HG02973 (cell line): ENCODE results near the gene TARS3.
"Not testable (repeated sequence)": the region's sequence is repeated elsewhere in the genome, so short reads cannot be mapped to it uniquely, and the experiment has no call there.

Source experiments
- ATAC-seq: cut with Tn5 transposase; IDR thresholded peaks from one replicate; pipeline ENCODE4 v1.9.1; 2021; ENCODE audit warnings: moderate library complexity; ENCODE audit not compliant: unreplicated experiment

Gene TARS3

DNA sequence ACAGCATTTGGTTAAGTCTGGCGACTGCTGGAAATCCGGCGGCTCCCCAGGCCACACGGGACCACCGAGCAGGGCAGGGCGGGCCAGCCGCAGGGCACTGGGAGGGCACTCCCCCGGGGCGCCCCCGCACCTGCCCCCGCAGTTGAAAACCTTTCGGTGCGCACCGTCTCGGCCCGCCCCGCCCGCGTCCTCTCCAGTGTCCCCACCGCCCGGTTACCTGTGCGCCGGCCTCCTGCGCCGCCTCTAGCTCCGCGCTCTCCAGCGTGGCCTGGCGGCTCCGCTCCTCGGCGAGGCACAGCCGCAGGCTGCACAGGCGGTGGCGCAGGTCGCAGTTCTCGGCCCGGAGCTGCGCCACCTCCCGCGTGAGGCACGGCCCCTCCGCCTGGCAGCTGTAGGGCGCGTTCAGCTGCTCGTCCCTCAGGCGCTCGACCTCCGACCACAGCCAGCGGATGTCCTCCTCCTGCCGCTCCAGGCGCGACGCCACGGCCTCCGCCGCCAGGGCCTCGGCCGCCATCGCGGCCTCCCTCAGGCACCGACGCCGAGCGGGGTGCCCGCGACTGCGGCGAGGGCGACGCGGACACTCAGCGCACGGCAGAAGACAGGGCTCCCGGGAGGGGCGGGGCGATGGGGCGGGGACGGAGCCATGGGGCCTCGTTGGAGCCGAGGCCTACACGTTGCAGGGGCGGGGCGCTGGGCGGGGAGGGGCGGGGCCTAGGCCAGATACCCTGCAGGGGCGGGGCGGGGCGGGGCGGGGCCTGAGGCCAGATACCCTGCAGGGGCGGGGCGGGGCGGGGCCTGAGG is at the start of gene TARS3:
TARS3 (minus strand) TSS at position 600 of the 801 bp plus-strand sequence; CDS start at position 514, 86 bp downstream.
- ATAC-seq = peak; percentile 82

DNA sequence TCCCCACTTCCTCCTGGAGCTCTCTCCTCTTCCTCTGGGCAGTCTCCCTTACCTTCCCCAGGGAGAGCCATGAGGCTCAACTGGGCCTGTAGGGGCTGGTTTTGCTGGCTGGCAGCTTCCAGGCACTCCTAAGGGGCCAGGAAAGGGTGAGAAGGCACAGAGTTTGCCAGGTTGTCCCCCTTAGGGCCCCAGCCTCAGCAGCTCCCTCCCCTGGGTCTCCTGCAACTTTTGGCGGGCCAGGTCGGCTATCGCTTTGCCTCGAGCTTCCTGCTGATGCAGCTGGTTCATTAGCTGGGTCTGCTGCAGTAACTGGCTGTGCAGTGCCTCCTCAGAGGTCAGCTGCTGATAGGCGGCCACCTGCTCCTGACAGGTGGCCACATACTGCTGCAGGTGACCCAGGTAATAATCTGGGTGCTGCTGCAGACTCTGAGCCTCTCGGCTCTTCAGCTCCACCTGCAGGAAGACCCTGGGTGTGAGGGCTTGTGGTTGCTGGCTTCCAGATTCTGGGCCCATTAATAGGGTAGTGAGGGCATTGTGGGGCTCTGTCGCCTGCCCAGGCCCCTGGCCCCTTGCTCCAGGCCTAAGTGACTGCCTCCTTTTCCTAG is 49.3 kb upstream of the TARS3 start:
- no peak for ATAC-seq

DNA sequence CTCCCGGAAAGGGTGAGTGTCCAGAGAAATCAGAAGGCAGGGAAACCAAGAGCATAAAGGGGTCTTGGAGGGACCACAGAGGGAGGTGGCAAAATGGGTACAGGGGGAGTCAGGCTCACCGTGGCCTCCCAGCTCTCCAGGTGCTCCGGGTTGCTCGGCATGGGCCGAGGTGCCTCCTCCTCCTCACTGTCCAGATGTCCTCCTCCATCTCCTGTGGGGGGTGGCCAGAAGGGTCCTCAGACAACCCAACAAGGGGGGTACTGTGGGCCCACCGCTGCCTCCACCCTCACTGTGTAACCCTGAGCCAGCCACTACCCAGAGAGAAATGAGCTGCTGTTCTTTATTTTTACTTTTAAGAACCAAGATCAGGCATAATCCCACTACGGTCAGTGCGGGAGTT is 48.6 kb upstream of the TARS3 start:
- ATAC-seq = no peak

DNA sequence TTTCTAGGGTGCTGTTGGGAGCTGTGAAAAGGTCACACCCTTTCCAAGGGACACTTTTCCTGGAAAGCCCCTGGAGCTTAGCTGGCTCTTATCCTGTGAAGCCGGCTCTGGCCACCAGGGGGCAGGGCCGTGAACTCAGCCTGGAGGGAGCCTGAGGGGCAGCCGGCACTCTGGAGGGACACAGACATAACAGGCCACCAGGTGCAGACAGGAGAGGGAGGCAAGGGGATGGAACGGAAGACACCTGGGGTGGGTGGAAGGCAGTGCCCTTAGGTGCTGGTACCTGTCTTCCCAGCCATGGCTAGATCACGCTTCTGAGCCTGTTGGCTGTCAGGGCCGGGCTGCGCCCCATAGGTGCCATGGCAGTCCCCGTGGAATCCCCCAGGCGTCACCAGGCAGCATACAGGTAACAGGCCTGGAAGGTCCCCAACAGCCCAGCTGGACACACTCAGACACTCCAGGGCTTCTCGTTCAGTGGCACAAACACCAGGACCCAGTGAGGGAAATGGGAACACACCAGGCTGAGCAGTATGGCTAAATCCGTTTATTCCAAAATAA is 42.9 kb upstream of the TARS3 start:
- not testable (repeated sequence) for ATAC-seq

DNA sequence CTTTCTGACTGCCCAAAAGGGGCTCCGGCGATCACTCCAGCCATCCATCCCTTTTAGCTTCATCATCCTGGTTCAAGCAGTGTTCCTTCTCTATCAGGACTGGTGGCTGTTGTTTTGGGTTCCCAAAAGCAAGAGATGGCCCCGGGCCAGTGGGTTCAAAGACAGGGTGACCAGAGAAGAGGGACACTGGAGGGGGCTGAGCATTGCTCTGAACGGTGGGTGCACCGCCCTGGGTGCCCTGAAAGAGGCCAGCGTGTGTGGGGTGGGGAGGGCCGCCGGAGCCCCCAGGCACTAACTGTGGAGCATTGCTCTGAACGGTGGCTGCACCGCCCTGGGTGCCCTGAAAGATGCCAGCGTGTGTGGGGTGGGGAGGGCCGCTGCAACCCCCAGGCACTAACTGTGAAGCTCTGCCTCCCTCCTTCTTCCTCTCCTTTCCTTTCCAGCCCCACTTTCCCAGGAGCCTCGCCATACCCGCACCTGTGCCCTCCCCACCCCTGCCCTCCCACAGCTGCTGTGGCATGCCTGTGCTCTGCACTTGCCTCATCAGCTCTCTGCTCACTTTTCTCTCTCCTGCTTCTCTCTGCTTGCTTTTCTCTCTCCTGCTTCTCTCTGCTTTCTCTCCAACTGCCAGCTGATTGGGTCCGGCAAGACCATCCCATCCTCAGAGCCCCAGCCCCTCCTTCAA is 41.6 kb upstream of the TARS3 start:
- ATAC-seq = no peak

DNA sequence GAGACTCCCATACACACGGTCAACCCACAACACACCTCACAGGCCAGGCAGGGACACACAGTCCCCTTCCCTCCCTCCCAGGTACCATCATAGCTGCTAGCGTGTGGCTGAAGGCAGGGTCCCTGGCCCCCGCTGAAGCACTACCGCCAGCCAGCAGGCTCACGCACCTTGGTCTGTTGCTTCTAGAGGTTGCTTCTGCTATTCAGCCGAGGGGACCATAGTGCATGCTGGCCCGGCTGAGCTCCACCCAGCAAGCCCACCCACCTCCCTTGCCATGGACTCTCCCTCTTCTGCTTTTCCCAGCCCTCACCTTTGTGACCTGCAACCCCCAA is 41.0 kb upstream of the TARS3 start:
- not testable (repeated sequence) for ATAC-seq

DNA sequence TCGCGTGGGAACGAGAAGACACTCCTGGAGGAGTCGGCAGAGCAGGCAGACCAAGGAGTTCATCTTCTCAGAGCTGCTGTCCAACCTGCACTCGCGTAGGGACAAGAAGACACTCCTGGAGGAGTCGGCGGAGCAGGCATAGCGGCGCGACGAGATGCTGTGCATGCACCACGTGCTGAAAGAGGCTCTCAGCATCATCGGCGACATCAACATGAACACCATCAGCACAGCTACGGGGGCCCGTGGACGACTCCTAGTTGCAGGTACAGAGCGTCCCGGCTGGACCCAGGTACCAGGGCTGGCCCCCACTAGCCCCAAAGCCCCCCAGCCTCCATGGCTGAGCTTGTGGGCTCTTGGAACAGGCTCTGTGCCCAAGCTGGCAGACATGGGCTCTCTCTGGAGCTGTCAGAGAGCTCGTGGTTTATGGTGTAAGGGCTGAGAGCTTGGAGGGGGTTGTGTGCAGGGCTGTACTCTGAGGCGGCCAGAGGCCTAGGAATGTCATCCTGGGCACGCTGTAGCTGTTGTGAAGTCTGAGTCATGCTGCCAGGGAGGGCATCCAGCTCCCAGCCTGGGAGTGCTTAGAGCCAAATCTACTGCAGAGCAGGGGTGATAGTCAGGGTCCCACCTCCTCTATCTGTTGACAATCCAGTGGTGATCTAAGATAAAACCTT is 40.5 kb upstream of the TARS3 start:
- ATAC-seq = not testable (repeated sequence)

DNA sequence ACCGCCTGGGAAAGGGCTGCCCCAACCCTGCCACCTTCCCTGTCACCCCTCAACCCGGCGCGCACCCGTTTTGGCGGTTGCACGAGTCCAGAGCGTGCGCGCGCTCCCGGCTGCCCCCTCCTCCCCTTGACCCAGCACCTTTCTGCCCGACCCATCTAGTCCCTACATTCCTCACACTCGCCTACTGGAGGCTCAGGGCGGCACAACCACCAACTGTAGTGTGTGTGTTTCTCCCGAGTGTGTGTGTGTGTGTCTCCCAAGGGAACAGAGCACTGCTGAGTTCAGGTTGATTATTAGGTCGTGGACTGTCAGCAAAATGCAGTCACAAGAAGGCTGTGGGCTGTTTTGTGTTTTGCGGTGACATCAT is 22.4 kb upstream of the TARS3 start:
- peak; percentile 26 for ATAC-seq

DNA sequence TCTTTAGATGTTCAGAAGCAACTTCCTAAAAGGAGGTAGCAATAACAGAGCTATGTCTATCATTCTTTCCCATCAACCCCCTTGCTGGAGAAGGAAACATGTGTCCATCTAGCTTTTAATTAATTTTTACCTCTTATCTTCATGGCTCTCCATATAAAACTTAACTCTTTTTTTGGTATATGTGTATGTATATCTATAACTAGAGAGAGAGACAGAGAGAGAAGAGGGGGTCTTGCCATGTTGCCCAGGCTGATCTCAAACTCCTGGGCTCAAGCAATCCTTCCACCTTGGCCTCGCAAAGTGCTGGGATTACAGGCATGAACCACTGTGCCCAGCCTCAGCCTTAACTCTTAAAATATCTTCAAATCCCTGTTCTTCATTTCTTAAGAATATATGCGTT is 10.6 kb upstream of the TARS3 start:
- not testable (repeated sequence) for ATAC-seq

DNA sequence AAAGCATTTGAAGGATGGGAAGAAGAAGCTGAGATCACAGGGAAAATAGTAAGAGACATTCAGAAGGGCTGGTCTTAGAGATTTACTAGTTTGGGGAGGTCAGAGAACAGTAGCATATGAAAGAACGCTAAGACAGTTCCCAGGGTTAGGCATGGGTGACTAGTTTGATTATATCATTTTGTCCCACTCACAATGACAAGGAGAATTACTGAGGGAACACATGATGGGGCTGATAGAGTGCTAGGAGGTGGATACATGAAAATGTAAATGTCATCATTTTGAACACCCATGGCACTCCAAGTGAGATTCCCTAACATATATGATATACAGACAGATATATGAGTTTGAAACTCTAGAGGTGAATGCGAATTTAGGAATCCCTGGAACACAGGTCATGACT is 9.3 kb upstream of the TARS3 start:
- no peak for ATAC-seq

DNA sequence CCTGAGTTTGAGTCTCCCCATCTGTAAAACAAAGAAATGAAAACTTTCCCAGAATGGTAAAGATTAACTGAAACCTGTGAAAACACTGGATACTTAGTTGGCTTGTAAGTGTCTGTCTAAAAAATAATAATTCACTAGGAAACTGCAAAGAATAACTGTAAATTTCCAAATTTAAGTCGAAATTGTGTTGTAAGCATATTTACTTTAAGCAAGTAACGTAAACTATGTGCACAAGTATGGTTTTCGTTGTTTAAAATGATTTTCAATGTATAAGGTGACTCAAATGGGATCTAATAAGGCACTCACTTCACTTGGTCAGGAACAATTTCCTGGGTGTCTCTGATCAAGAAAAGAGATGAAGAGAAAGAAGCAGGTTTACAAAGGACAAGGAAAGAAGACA is 8.5 kb upstream of the TARS3 start:
- no peak for ATAC-seq

DNA sequence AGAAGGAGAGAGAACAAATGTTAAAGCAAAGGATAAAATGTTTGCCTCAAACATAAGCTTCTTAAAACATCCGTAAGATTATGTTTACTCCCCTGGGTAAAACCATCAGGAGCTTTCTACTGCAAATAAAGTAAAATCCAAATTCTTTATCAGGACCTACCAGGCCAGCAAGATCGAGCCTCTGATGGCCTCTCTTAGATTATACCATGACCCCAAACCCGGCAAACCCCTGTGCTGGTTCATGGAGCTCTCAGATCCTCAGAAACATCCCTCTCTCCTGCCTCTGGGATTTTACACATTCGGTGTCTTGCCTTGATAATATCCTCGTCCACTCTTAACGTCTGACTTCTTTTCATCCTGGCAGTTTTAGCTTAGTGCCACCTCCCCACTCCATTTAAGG is 7.5 kb upstream of the TARS3 start:
- ATAC-seq = no peak

DNA sequence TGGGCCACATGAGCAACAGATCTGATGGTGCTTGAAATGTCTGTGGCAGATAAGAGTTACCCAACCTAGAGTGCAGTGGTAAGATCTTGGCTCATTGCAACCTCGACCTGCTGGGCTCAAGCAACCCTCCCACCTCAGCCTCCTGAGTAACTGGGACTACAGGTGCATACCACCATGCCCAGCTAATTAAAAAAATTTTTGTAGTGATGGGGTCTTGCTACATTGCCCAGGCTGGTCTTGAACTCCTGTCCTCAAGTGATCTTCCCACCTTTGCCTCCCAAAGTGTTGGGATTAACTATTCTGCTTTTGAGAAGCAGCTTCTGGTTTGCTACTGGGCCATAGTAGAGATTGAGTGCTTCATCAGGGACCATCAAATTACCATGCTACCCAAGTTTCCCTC is 2.9 kb upstream of the TARS3 start:
- no peak for ATAC-seq

DNA sequence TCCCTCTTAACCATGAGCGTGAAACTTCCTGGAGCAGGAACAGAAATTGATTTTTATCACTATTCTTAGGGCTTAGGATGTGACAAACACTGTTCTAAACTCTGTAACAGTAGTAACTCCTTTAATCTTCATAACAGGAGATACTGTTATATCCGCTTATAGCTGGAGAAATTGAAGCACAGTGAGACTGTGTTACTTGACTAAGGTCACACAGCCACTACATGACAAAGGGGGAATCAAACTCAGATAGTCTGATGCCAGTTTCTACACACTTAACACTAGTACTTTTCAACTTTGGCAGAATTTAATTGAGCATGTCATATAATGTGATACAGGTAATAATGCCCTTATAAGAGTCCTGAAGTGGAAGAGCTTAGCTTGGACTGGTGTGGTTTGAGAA is 800 bp upstream of the TARS3 start:
- ATAC-seq = no peak

DNA sequence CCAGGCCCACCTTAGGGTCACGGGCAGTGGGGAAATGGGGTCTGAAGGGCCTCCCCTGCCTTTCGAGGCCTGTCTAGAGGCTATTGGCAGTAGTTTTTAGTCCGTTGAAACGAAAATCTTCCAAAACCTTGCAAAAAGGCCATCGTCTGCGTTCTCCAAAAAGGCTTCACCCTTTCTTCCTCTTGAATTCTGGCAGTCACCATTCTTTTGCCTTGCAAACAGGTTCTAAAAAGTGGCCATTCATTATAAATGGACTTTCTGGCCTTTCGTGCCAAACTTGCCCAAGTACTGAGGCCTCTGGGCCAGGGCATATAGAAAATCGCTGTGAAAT is 367 bp upstream of the TARS3 start:
- ATAC-seq = no peak

DNA sequence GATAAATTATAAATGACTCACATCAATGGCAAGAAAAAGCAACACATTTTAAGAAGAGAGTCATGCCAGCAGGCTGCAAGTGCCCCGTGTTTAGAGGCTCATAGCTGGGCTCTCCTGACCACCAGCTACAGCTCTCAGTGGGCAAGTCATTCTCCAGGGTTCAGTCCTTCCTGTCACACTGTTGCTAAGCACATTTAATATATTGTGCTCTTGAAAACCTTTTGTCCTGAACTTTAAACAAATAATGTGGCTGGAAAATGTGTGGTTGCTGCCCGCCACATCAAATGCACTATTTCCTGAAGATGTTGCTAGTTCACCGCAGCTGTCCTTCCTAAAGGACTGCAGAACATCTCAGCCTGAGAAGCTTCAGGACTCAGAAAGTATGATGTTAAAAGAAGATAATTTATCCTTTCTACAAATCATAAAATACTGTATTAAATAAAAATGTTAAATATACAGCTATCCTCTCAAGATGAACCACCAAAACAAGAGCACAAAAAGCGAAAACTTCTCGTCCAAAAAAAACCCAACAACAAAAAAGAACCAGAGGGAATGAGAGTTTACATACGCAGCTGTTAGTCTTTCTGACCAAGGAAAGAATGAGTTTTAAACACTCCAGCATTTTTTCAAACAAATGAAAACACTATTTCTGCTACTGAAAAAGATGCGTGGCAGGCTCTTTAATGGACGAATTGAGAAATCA is 951 bp downstream of the TARS3 start:
- ATAC-seq = peak; percentile 38

DNA sequence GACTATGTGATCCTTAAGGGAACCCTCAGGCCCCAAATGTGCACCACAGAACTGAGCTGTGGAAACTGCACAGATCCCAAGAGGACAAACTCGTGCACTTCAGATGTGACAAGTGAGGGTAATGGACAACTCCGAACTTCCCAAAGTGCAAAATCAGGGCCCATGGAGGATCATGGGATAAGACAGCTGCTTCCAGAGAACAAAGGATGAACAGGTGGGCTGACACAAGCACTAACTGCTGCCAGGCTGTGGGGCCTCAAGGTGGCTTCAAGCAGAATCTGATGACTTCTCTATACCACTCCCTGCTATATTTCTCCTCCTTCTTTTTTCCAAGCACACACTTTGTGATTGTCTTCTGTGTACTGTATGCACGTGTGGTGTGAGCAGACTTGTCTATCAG is 5.4 kb downstream of the TARS3 start:
- ATAC-seq = no peak

DNA sequence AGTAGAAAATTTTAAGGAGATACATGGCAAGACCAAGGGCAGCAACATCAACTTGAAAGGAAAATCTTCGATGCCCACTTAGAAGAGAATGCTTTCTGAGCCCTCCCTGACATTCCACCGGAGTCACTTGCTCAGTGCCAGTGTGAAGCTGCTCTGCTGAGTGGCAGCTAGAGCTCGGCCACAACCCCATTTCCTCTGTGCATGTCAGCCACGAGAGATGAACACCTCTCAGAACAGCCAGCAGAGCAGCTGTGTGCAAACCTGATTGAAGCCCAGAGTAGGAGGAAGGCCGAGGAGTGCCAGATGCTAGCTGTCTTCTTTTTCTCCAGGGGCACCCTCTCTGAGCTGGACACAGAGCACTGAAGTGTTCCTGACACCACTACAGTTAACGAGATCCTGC is 12.2 kb downstream of the TARS3 start:
- ATAC-seq = no peak

DNA sequence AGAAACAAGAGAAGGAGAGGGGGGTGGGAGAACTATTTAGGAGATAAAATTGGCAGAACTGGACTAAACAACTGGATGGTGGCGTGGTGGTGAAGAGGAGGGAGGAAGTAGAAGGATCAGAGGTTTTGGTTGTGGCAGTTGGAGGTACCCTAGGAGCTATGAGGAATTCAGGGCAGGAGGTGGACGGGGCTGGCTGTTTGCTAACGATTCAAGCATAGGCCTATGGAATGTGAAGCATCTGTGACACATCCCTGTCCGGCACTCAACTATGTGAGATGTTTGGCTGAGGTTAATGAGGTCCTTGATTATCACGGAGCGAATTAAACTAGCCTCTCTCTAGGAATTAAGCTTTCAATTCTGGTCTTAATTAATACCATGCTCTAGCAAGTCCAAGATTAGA is 13.5 kb downstream of the TARS3 start:
- no peak for ATAC-seq

DNA sequence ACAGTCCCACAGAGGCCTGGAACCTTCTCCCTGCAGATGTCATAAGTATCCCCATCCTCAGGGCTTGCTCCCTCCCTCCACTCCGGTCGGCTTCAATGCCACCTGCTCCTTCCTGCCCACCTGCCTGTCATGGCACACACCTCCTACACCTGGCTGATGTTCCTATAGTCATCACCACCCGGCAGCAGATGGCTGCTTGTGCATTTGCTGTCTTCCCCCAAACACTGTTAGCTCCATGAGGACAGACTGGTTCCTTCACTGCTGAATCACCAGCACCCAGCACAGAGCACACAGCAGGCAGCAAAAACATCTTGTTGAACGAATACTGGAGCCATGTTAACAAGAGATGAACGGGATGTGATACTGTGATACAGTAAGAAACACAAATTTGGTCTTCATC is 14.8 kb downstream of the TARS3 start:
- ATAC-seq = no peak

DNA sequence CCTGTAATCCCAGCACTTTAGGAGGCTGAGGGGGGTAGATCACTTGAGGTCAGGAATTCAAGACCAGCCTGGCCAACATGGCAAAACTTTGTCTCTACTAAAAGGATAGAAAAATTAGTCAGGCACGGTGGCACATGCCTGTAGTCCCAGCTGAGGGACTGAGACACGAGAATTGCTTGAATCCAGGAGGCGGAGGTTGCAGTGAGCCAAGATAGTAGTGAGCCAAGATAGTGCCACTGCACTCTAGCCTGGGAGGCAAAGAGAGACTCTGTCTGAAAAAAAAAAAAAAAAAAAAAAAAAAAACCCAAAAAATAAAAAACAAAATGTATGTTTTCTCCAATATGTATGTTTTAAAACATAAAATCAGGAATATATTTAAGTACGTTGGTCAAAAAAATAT is 16.3 kb downstream of the TARS3 start:
- no peak for ATAC-seq
